ENCODE results near the gene COBL. TPM values are rescaled to one million over a fixed set of nuclear protein-coding genes. Genes with fewer than 3 reads are reported as not detected.

The COBL gene
- total and polyA plus RNA-seq, 10 of the 15 experiments (the other 5 are each of a cell fraction or from before 2014, with no cell fraction given), result 0.21 TPM; not detected in 9

GRCh38 chr7:51244885-51245284 lies 71.7 kb downstream of the COBL start:
- intact Hi-C loops (cut with micrococcal nuclease; ENCODE audit: unreplicated experiment), result no loop called here
- no peak for TF ChIP-seq ZNF24 (IDR thresholded peaks at IDR 0.05)
- TF ChIP-seq ZNF592 (IDR thresholded peaks at IDR 0.05), result no peak
- TF ChIP-seq EED (IDR thresholded peaks at IDR 0.05; ENCODE audit: low read depth), result no peak
- no peak for TF ChIP-seq GATAD2B (conservative IDR thresholded peaks at IDR 0.05; ENCODE audit: low read depth)
- no peak for TF ChIP-seq POLR2AphosphoS2 (IDR thresholded peaks at IDR 0.05; ENCODE audit: low read depth, low read length)
- TF ChIP-seq SIX5 (IDR thresholded peaks at IDR 0.05; ENCODE audit: low read depth, low read length, severe bottlenecking), result no peak
- TF ChIP-seq ATF2 (IDR thresholded peaks at IDR 0.05; ENCODE audit: low read length), result no peak
- TF ChIP-seq ZBTB40 (IDR thresholded peaks at IDR 0.05; ENCODE audit: borderline replicate concordance), result no peak
- no peak for TF ChIP-seq RELA (IDR thresholded peaks at IDR 0.05; ENCODE audit: borderline replicate concordance, partially characterized antibody)
- TF ChIP-seq RB1 (IDR thresholded peaks at IDR 0.05; ENCODE audit: borderline replicate concordance), result no peak
- no peak for TF ChIP-seq ZSCAN29 (IDR thresholded peaks at IDR 0.05)
- TF ChIP-seq ELK1 (IDR thresholded peaks at IDR 0.05; ENCODE audit: low read depth, low read length), result no peak
- TF ChIP-seq ZNF217 (IDR thresholded peaks at IDR 0.05), result no peak

More at GRCh38 chr7:51244885-51245284, 71.7 kb downstream of the COBL start:
- WGBS (ENCODE audit: insufficient coverage, insufficient replicate concordance, low lambda C conversion rate, missing lambda C conversion rate), result 42% methylated on average over 7 of the region's 7 CpGs
- ChIA-PET CTCF (no interaction called here), POLR2A (no interaction called here), SMC1A (ENCODE audit: uncharacterized antibody, unreplicated experiment) (no interaction called here), RAD21 (ENCODE audit: unreplicated experiment) (no interaction called here)
- no peaks in the 10 kb centered on the region for H4K20me1 ChIP-seq (ENCODE audit: control insufficient read depth, insufficient read depth)
- FAIRE-seq (no peak), DNase-seq (ENCODE audit: low read depth, low spot score) (no peak), ATAC-seq (no peak)
- H3K27me3 ChIP-seq (replicated peaks in 1 of 2; ENCODE audit: control insufficient read depth in 2 of 2, insufficient read depth in 2 of 2, low read length in 1 of 2), result no peaks in the 10 kb centered on the region
- H3K9ac ChIP-seq (ENCODE audit: control insufficient read depth, insufficient read depth, low read length), result no peak overlapping the region
- H3K27ac ChIP-seq (ENCODE audit: control insufficient read depth, insufficient read depth), result no peak overlapping the region
- H3K9me3 ChIP-seq (replicated peaks; ENCODE audit: control insufficient read depth, insufficient read depth, low read length), result no peaks in the 10 kb centered on the region
- no peak overlapping the region for H3K4me2 ChIP-seq (ENCODE audit: control insufficient read depth, insufficient read depth)
- H3K4me1 ChIP-seq (ENCODE audit: control insufficient read depth, insufficient read depth, low read length), result no peaks in the 10 kb centered on the region
- H3K4me3 ChIP-seq, result no peak overlapping the region
- H3K79me2 ChIP-seq (ENCODE audit: control insufficient read depth, insufficient read depth, low read length), result no peaks in the 10 kb centered on the region
- no peaks in the 10 kb centered on the region for H3K36me3 ChIP-seq (ENCODE audit: control insufficient read depth in 2 of 2, insufficient read depth in 2 of 2, low read length in 1 of 2)
- in situ Hi-C loops (cut with MboI), result no loop called here
- H2AFZ ChIP-seq (ENCODE audit: control insufficient read depth, low read depth, low read length), result no peak overlapping the region
- no TSS peak for BruUV-seq (replicated peaks)

Measured in GM12878 (cell line).